ENCODE measurements around the gene RC3H2.

The RC3H2 gene, protein sequence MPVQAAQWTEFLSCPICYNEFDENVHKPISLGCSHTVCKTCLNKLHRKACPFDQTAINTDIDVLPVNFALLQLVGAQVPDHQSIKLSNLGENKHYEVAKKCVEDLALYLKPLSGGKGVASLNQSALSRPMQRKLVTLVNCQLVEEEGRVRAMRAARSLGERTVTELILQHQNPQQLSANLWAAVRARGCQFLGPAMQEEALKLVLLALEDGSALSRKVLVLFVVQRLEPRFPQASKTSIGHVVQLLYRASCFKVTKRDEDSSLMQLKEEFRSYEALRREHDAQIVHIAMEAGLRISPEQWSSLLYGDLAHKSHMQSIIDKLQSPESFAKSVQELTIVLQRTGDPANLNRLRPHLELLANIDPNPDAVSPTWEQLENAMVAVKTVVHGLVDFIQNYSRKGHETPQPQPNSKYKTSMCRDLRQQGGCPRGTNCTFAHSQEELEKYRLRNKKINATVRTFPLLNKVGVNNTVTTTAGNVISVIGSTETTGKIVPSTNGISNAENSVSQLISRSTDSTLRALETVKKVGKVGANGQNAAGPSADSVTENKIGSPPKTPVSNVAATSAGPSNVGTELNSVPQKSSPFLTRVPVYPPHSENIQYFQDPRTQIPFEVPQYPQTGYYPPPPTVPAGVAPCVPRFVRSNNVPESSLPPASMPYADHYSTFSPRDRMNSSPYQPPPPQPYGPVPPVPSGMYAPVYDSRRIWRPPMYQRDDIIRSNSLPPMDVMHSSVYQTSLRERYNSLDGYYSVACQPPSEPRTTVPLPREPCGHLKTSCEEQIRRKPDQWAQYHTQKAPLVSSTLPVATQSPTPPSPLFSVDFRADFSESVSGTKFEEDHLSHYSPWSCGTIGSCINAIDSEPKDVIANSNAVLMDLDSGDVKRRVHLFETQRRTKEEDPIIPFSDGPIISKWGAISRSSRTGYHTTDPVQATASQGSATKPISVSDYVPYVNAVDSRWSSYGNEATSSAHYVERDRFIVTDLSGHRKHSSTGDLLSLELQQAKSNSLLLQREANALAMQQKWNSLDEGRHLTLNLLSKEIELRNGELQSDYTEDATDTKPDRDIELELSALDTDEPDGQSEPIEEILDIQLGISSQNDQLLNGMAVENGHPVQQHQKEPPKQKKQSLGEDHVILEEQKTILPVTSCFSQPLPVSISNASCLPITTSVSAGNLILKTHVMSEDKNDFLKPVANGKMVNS

DNA sequence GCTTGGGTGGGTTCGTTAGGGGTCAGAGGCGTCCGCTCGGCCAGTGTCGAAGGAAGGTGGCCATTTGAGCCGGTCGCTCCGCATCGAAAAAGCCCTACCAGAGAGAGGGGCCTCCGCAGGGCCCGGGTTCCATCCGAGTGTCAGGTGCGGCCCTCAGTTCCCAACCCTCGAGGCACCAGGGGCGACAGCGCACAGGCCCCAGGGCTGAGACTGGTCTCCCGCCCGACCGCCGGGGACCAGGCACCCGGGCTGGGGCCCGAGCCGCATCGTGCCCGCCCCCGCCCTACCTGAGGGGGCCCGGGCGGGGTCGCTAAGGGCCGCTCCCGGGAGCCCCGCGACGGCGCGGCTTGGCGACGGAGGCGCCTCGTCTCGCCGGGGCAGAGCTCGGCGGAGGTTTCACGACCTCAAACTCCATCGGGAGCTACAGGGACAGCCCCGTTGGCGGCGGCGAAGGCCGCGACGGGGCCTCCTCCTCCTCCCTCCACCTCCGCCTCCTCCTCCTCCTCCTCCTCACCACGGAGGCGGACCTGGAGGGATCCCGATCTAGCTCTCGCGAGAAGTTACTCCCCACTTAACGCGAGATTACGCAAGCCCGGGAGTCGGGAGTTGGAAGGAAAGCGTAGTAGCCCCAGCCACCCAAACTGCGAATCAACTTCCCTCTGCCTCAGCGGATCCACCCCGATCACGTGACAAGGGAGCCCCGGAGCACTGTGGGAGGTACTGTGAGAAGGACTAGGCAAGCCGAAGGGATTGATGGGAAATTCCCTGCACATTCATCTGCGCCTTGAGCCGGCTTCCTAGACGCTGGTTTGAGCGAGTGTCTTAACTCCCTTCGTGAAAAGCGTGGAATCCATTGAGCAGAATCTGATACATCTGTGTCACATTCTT, at the start of gene RC3H2:
RC3H2 (minus strand) TSS at position 537 of the 888 bp plus-strand sequence. CDS start 7,850 bp downstream, outside the sequence.
- in situ Hi-C loops (cut with MboI; ENCODE audit: low sequenced_read_pairs): no loop called here

DNA sequence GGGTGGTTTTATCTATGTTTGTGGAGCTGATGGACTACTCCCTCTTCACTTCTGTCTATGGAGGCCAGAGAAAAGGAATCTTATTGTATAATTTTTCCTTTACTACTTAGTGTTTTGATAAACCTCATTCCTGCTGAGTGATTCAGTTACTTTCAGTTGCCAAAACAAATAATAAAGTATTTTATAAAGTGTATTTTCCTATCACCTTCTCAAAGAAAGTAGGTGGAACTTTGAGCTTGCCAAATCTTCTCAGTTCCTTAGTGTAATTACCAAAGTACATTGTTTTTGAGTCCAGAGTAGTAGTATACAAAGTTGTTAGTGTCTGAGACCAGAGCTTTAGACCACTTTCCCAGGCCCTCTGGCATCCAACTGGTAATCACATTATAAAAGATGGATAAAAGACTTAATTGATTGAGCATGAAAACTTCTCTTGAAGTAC, 49.1 kb upstream of the RC3H2 start:
- in situ Hi-C loops (cut with MboI; ENCODE audit: low sequenced_read_pairs): no loop called here

DNA sequence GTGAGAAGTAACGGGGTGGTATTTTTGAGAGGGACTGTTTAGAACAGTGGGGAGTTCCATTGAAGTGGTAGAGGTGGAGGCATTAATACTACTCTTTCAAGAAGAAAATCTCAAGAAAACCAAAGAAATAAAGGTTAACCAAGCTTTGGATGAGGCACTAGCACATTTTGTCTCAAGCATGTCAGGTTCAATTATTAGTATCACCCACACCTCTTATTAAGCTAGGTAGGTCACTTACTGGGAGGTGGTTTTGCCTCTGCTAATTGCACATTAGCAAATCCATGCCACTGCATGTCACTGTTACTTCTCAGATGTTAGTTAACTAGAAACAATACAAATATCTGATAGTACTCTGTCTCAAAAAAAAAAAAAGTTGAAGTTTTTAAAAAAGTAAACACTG, 45.9 kb upstream of the RC3H2 start:
- in situ Hi-C loops (cut with MboI; ENCODE audit: low sequenced_read_pairs): no loop called here

DNA sequence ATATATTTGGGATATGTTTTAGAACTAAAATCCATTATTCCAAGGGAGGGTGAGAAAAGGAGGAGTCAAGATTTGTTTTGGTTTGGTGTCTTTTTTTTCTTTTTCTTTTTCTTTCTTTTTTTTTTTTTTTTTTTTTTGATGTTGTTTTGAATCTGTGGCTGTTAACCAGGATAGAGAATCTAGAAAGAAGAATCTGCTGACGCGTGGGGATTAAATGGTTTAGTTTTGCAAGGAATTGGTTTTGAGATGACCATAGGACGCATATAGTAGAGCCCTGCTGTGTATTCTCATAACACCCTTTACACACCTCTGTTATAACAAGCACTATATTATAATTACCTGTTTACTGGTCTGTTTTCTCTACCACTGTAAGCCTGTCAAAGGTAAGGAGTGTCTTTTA, 45.1 kb upstream of the RC3H2 start:
- in situ Hi-C loops (cut with MboI; ENCODE audit: low sequenced_read_pairs): no loop called here

DNA sequence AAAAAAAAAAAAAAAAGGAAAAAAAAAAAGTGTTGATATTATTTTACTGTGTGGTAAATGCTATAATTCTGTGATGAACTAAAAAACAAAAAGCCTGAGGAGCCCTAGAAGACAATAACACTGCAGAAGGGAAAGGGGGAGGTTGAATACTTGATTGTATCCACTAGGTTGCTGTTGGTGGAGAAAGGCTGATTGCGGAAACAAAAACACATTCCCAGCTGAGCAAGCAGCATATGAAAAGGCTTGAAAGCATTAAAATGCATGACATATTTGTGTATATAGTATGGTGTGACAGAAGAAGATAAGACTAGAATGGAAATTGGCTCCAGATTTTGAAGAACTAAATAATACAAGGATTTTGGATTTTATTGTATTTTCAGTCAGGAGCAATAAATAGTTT, 44.5 kb upstream of the RC3H2 start:
- in situ Hi-C loops (cut with MboI; ENCODE audit: low sequenced_read_pairs): no loop called here

DNA sequence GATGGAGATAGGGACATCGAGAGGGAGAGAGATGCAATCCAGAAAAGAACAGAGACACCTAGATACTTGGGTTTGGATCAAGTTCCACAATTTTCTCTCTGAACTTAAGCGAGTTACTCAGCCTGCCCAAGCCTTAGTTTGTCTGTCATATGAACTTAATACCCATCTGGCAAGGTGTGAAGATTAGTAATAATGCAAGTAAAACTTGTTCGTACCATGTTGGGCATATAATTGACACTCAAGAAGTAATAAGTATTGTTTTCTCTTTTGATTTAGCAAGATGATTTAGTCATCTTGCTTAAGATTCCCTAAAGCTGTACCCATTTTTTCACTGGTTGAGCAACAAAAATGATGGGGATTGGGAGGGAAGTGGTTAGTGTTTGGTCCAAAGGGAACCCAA, 43.2 kb upstream of the RC3H2 start:
- in situ Hi-C loops (cut with MboI; ENCODE audit: low sequenced_read_pairs): no loop called here

DNA sequence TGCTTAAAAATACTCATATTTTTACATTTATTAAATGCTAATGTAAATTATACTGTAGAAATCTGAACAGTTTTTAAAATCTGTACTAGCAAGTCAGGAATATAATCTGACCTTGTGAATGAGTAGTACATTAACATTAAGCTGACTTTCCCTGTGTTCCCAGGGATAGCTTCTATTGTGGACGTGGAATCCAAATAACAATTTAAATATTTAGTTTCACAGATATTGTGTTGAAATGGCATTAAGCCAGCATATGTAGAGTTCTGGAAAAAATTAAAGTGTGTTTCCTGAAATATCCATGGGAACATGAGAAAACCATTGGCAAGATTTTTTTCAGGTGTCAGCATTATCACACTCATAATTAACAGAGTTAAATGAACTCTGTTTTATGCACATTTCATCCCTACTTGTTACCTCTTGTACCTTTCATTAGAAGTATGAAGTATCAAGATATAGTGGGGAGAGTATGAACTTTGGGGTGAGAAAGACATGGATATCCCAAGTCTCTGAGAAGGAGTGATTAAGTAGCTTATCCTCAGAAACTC, 41.4 kb upstream of the RC3H2 start:
- in situ Hi-C loops (cut with MboI; ENCODE audit: low sequenced_read_pairs): no loop called here

DNA sequence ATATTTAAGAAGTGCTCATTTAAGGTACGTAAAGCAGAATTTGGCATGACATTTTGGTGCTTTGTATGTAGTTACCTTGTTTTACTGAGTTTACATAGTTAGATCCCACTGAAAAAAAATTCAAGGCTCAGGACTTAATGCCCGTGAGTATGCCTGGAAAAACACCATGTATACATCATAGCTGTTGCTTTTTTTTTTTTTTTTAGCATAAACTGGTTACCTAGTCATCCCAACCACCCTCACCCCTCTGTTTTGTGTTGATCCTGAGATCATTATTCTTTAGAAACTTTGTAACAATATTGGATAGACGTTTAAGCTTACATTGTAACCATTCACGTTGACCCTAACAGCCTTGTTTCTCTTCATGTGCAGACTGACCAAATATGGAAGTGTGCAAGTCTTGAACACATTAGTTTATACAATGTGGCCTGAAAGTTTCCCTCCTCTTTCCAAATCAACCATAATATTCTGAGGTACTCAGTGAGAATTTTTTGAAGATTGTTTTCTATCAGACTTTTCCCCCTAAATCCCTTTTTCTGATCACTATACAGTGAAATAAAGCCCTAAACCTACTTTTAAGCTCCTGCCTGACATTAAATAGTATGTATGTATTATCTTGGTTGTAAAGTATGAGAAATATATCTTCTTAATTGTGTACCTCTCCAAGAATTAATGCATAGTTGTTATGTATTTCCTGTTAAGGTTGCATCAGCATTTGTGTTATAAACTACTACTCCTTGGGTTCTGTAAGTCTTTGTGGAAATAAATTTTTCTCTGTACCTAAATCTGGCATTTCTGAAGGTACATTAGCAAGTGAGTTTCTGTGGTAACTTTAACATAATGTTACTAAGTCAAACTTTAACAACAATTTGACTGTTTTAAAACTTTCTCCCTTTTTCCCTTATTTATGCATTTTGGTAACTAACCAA, 40.1 kb upstream of the RC3H2 start:
- in situ Hi-C loops (cut with MboI; ENCODE audit: low sequenced_read_pairs): no loop called here

DNA sequence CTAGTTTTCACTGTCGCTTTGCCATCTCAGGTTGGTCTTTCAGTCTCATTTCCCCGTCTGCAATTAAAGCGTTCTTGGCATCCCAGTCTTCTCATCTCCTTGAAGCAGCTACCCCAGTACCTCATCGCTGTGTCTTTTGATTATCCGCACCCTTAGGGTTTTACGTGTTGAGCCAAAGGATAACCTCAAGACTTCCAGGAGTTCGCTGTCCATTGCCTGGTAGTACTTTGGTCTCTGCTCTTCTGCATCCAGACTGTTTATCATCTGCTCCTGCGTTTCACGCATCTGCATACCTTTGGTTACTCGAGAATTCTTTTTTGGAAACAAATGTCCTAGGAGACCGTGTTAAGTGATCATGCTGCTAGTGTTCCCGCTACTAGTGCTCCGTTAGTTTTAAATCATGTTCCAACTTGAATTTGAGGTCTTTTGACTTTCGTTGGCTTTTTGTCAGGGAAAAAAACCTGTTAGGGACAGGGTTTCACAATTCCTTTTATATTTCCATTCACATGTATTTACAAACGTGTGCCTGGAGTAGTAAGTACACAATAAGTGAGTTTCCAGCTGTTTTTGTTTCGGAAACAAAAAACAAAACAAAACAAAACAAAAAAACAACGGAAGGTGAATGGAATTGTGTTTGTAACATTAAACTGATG, 36.5 kb upstream of the RC3H2 start:
- in situ Hi-C loops (cut with MboI; ENCODE audit: low sequenced_read_pairs): no loop called here

DNA sequence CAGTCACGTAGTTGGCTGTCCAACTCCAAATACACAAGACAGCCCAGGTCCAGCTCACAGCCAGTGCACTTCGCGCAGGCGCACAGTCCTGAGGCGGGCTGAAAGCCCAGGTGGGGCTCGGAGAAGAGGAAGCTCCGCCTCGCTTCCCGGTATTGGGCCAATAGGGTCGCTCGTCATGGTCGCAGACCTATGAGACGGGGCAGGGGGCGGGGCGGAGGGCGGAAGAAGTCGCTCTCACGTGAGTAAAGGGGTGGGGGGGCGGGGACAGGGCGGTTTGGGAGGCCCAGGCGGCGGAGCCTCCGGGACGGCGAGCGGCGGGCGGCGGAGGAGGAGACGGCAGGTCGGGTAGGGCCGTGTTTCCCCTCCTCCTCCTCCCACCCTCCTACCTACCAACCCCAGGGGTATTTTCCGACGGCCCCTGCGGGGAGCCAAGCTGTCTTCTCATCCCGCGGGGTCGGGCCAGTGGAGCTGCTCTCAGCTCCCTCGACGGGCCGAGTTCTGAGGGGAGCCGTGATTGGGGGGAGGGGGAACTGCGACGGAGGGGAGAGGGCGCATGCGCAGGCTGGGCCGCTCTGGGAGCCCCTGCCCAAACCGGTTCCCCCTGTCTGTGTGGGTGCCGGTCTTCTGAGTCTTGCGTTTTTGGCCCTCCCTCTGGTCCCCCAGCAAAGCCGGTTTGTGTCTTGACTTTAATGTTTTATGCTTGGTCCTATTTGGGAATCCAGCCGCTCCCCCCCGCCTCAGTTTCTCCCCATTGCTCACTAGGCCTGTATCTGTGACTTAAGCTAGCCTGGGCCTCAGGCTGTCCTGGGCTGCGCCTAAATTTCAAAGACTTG, 35.8 kb upstream of the RC3H2 start, which contains the start of gene RABGAP1:
RABGAP1 (plus strand) TSS at position 272 of the 833 bp plus-strand sequence. CDS start 16,040 bp downstream, outside the sequence.
- in situ Hi-C loops (cut with MboI; ENCODE audit: low sequenced_read_pairs): no loop called here

DNA sequence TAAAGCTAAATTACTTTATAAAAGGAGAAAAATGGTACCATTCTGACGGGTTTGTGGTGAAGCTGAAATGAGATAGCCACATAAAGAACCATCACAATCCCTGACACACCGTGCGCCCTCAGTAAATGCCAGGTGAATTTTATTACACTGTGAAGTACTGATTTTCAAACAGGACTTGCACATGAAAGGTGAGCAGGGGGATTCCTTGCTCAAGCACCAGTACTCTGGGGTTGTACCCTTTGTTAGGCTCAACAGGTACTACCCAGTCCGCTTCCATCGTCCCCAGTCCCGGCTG, 35.2 kb upstream of the RC3H2 start:
- in situ Hi-C loops (cut with MboI; ENCODE audit: low sequenced_read_pairs): no loop called here

DNA sequence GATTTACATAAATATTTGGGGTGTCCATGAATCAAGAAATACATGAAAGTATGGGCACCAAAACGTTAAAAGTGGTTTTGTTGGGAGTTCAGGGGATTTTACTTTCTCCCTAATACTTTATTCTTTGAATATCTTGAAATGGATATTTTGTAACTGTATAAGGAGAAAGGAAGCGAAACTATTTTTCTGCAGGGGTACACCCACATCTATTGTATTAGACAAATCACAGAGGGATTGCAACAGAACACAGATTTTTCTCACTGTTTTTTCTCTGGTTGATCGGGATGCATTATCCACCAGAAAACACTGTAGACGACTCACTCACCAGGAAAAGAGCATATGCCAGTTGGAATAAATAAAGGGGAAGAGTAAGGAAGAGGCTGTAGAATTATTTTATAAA, 34.4 kb upstream of the RC3H2 start:
- in situ Hi-C loops (cut with MboI; ENCODE audit: low sequenced_read_pairs): no loop called here

DNA sequence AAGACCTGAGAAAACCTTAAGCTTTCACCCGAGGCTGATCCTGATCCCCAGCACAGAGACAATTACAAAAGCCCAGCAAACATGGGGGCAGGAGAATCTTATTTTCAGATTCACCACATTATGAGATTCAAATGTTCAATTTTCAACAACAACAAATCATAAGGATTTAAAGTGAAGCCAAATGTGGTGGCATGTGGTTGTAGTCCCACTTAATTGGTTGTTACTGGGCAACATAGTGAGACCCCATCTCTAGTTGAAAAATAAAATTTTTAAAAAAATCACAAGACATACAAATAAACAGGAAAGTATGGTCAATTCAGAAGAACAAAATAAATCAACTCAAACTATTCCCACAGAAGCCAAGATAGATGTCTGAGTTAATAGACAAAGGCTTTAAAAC, 31.7 kb upstream of the RC3H2 start:
- in situ Hi-C loops (cut with MboI; ENCODE audit: low sequenced_read_pairs): no loop called here

DNA sequence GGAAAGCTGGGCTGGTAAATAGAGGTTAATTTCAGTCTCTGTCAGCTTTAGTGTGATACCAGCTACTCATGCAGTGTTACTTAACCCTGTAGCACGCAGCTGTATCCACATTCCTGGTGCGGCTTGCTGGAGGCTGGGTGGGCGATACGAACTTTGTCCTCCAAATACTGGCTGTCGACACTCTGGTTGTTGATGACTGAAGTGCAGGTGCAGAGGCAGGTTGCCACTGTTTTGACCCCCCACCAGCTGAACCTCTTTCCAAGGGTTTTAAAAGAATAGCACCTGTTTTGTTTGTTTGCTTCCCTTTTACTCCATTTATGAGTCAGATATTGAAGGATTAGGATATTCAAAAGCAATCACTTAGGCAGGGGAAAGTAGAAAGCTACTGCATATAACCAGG, 31.3 kb upstream of the RC3H2 start:
- in situ Hi-C loops (cut with MboI; ENCODE audit: low sequenced_read_pairs): no loop called here

DNA sequence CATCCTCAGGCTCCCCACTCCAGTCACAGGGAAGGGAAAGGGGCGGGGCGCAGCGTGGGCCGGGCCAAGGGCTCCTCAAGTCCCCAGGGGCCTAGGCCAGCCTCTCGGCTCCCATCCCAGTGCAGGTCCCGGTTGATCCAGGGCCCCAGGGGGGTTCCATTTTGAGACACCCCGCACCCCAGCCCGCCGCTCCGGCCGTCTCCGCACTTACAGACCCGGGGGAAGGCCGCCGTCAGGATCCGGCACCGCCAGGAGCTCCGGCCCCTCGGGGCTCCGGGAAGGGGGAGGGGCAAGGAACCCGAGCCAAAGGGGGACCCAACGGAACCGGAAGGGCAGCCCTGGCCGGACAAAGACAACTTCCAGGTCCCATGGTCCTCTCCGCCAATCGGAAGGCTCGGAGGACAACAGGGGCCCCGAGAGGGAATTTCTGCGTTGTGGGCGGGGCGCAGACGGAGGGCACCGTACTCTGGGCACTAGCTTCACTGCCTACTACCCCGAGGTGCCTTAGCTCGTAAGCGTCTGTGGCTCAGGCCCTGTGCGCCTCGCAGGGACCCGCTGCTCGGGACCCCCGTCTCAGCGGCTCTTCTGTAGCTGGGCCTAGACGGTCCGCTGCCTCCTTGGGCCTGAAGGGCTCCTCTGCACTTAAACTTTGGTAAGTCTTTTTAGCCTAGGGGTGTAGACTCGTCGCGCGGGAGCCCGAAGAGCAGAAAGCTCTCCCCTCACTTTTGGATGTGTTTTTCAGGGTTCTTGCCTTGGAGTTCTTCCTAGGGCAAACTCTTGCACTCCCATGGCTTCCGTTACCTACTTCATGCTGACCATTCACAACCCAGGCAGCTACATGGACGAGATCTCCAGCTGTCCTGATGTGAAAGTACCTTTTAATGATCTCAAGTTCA, 26.3 kb upstream of the RC3H2 start, which contains the start of gene ZBTB26:
ZBTB26 (minus strand) TSS at position 287 of the 896 bp plus-strand sequence. CDS start 11,578 bp downstream, outside the sequence.
- in situ Hi-C loops (cut with MboI; ENCODE audit: low sequenced_read_pairs): no loop called here

DNA sequence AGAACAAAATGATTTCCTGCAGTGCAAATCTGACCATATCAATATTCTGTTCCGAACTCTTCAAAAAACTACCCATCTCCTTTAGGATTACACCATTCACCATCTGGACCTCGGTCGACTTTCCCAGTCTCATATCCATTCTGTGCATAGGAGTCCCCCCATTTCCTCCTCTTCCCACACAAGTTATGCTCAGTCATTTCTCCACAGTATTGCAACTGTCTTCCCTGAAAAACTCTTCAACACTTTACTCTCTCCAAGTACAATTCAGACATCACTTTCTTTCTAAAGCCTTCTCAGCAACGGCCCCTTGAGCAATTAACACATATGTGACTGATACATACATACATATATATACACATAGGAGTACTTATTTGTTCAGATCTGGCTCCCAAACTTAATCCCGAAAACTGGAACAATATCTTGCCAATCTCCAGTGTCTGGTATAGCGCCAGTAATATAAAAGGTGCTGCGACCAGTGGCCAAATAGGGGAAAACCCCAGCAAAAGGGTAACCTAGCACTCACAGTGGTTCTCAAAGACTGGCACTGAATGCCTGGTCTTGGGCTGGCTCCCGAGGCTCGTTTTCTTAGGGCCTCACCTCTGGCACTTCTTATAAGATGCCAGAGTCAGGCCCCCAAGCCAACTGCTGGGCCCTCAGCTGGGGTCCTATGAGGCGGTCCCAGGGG, 25.5 kb upstream of the RC3H2 start:
- in situ Hi-C loops (cut with MboI; ENCODE audit: low sequenced_read_pairs): no loop called here

Measured in HL-60/S4 treated with retinoic acid at 250 ng/mL for 4 days and 3 days (cell line).